Mesendoderm (in vitro differentiated cells): ENCODE data around the gene APOC3.

Experiments
- DNase-seq: peaks from one replicate; pipeline ENCODE4 v3.0.0; 2013
- H2AK5ac ChIP-seq: 2 replicates; pipeline ENCODE4 v1.6.1; 2013; ENCODE audit warnings: low read length, inconsistent platforms
- H2BK120ac ChIP-seq: 2 replicates; pipeline ENCODE4 v1.6.1; 2013; ENCODE audit warnings: low read depth, mild to moderate bottlenecking, low read length, moderate library complexity, mixed read lengths
- H2BK15ac ChIP-seq: replicated peaks from 2 replicates; pipeline ENCODE4 v1.6.1; 2013; ENCODE audit warnings: low read depth, mild to moderate bottlenecking, moderate library complexity
- H2BK5ac ChIP-seq: 2 replicates; pipeline ENCODE4 v1.6.1; 2013; ENCODE audit warnings: low read length, inconsistent platforms
- H3K18ac ChIP-seq: 2 replicates; pipeline ENCODE4 v1.6.1; 2013; ENCODE audit warnings: mild to moderate bottlenecking, low read length, mixed read lengths
- H3K23ac ChIP-seq: one replicate; pipeline ENCODE4 v1.6.1; 2013; ENCODE audit warnings: low read length
- H3K27ac ChIP-seq: 2 replicates; pipeline ENCODE4 v1.5.1; 2013; ENCODE audit warnings: low read depth, mild to moderate bottlenecking, inconsistent platforms, low read length, moderate library complexity
- H3K27me3 ChIP-seq: 2 replicates; pipeline ENCODE4 v1.6.1; 2013; ENCODE audit warnings: low read length, control low read depth, mild to moderate bottlenecking, inconsistent platforms; ENCODE audit not compliant: insufficient read depth, poor library complexity
- H3K36me3 ChIP-seq: 2 replicates; pipeline ENCODE4 v1.6.1; 2013; ENCODE audit warnings: low read length, inconsistent platforms; ENCODE audit not compliant: control insufficient read depth, insufficient read depth
- H3K4ac ChIP-seq: one replicate; pipeline ENCODE4 v1.6.1; 2013; ENCODE audit warnings: low read depth, mild to moderate bottlenecking, low read length, moderate library complexity
- H3K4me1 ChIP-seq: 2 replicates; pipeline ENCODE4 v1.6.1; 2013; ENCODE audit warnings: low read depth, low read length, inconsistent platforms; ENCODE audit not compliant: control insufficient read depth
- H3K4me2 ChIP-seq: 2 replicates; pipeline ENCODE4 v1.6.1; 2013; ENCODE audit warnings: low read length
- H3K4me3 ChIP-seq: 2 replicates; pipeline ENCODE4 v1.5.1; 2013; ENCODE audit warnings: mild to moderate bottlenecking, low read length
- H3K56ac ChIP-seq: one replicate; pipeline ENCODE4 v1.6.1; 2013; ENCODE audit warnings: low read length
- H3K79me1 ChIP-seq: 2 replicates; pipeline ENCODE4 v1.6.1; 2013; ENCODE audit warnings: low read length, inconsistent platforms
- H3K79me2 ChIP-seq: 2 replicates; pipeline ENCODE4 v1.6.1; 2013; ENCODE audit warnings: mild to moderate bottlenecking, low read length; ENCODE audit not compliant: control insufficient read depth, insufficient read depth
- H3K9ac ChIP-seq: 2 replicates; pipeline ENCODE4 v1.6.1; 2013; ENCODE audit warnings: low read length, inconsistent platforms
- H4K5ac ChIP-seq: one replicate; pipeline ENCODE4 v1.6.1; 2013; ENCODE audit warnings: low read length
- H4K8ac ChIP-seq: one replicate; pipeline ENCODE4 v1.6.1; 2013; ENCODE audit warnings: low read depth, mild to moderate bottlenecking, control low read depth, low read length, moderate library complexity
- WGBS: extraction: QIAGEN DNeasy Blood & Tissue Kit; methylation state at CpG from one replicate; pipeline ENCODE4 v1.1.7; 2013; ENCODE audit warnings: low lambda C conversion rate, missing lambda C conversion rate; ENCODE audit not compliant: insufficient coverage; ENCODE audit errors: extremely low coverage; 5-methylcytosine and 5-hydroxymethylcytosine counted together

Gene APOC3

GRCh38 chr11:116807601-116808261, 22.0 kb upstream of the APOC3 start:
- no peak overlapping the region for H3K27ac ChIP-seq
- H3K36me3 ChIP-seq: no peaks in the 10 kb centered on the region
- H4K5ac ChIP-seq: no peak overlapping the region
- H2BK120ac ChIP-seq: no peak overlapping the region
- H3K79me2 ChIP-seq: no peaks in the 10 kb centered on the region
- H3K23ac ChIP-seq: no peak overlapping the region
- no peak overlapping the region for H3K4me3 ChIP-seq
- H3K9ac ChIP-seq: no peak overlapping the region
- H3K27me3 ChIP-seq: no peaks in the 10 kb centered on the region
- no peak overlapping the region for H3K56ac ChIP-seq
- H2BK5ac ChIP-seq: no peak overlapping the region
- no peak overlapping the region for H3K4me2 ChIP-seq
- H4K8ac ChIP-seq: no peak overlapping the region
- H2AK5ac ChIP-seq: no peak overlapping the region
- no peak for DNase-seq
- no peak overlapping the region for H2BK15ac ChIP-seq
- H3K4me1 ChIP-seq: no peaks in the 10 kb centered on the region
- H3K4ac ChIP-seq: no peak overlapping the region
- H3K18ac ChIP-seq: no peak overlapping the region
- WGBS: no CpG with 5 or more reads among the region's 6 CpGs
- no peaks in the 10 kb centered on the region for H3K79me1 ChIP-seq

- H3K18ac ChIP-seq: no peak overlapping the region
- H3K4me3 ChIP-seq: no peak overlapping the region
- H4K8ac ChIP-seq: no peak overlapping the region
- H3K4me2 ChIP-seq: no peak overlapping the region
- H2BK5ac ChIP-seq: no peak overlapping the region
- H3K79me2 ChIP-seq: no peaks in the 10 kb centered on the region
- H3K36me3 ChIP-seq: no peaks in the 10 kb centered on the region
- H3K9ac ChIP-seq: no peak overlapping the region
- no peak overlapping the region for H2BK15ac ChIP-seq
- H3K27me3 ChIP-seq: no peaks in the 10 kb centered on the region
- no peak overlapping the region for H4K5ac ChIP-seq
- no peak overlapping the region for H2BK120ac ChIP-seq
- H3K56ac ChIP-seq: no peak overlapping the region
- H3K27ac ChIP-seq: no peak overlapping the region
- H3K4me1 ChIP-seq: no peaks in the 10 kb centered on the region
- no peaks in the 10 kb centered on the region for H3K79me1 ChIP-seq
- H3K4ac ChIP-seq: no peak overlapping the region
- no CpG with 5 or more reads among the region's 14 CpGs for WGBS
- no peak overlapping the region for H3K23ac ChIP-seq
- DNase-seq: no peak
- no peak overlapping the region for H2AK5ac ChIP-seq
These were observed 21.2 kb upstream of the APOC3 start for GRCh38 chr11:116808262-116809175.

DNA sequence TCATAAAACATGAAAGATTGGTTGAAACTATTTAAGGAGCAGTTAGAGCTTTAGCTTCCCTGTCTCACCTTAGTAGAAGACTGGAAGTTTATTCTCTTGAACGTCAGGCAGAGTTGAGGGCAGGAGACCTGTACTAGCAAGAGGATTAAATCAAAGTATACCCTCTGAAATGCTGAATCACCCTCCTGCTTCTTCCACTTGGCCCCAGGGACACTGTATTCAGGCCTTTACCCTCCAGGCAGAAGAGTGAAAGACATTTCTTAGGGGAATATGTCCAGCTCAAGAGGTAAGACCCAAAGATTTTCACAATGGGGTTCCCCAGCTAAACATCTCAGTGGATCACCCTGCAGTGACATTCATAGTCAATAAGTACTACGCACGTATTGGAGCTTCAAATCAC, 18.5 kb upstream of the APOC3 start:
- H3K4ac ChIP-seq: no peak overlapping the region
- no peak for DNase-seq
- no peaks in the 10 kb centered on the region for H3K27me3 ChIP-seq
- no peak overlapping the region for H3K18ac ChIP-seq
- H3K4me3 ChIP-seq: no peak overlapping the region
- H3K27ac ChIP-seq: no peak overlapping the region
- H2BK120ac ChIP-seq: no peak overlapping the region
- no peak overlapping the region for H3K23ac ChIP-seq
- no peak overlapping the region for H4K8ac ChIP-seq
- WGBS: no CpG with 5 or more reads among the region's 3 CpGs
- H3K79me2 ChIP-seq: no peaks in the 10 kb centered on the region
- H3K4me2 ChIP-seq: no peak overlapping the region
- no peaks in the 10 kb centered on the region for H3K79me1 ChIP-seq
- H4K5ac ChIP-seq: no peak overlapping the region
- H3K36me3 ChIP-seq: no peaks in the 10 kb centered on the region
- no peaks in the 10 kb centered on the region for H3K4me1 ChIP-seq
- H2BK15ac ChIP-seq: no peak overlapping the region
- H2BK5ac ChIP-seq: no peak overlapping the region
- no peak overlapping the region for H3K56ac ChIP-seq
- H3K9ac ChIP-seq: no peak overlapping the region
- no peak overlapping the region for H2AK5ac ChIP-seq

DNA sequence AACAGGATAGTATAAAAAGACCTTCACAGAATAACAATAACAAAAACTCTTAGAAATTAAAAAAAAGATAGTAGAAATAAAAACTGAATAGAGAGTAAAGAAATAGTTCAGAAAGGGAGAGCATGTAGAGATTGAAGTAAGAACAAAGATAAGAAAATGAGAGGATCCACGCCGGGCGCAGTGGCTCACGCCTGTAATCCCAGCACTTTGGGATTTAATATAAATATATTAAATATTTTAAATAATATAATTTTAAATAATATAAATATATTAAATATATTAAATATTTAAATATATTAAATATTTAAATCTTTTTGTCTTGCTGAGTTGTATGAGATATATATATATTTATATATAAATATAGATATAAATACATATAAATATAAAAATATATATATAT, 17.6 kb upstream of the APOC3 start:
- Histone ChIP-seq H2AK5ac (no peak overlapping the region), H3K36me3 (no peaks in the 10 kb centered on the region), H3K23ac (no peak overlapping the region), H2BK120ac (no peak overlapping the region), H3K27me3 (no peaks in the 10 kb centered on the region), H3K27ac (no peak overlapping the region), H3K79me1 (no peaks in the 10 kb centered on the region), H3K56ac (no peak overlapping the region), H4K5ac (no peak overlapping the region), H2BK5ac (no peak overlapping the region), H3K9ac (no peak overlapping the region), H3K4me3 (no peak overlapping the region), H4K8ac (no peak overlapping the region), H2BK15ac (no peak overlapping the region), H3K18ac (no peak overlapping the region), H3K79me2 (no peaks in the 10 kb centered on the region), H3K4me1 (no peaks in the 10 kb centered on the region), H3K4ac (no peak overlapping the region), H3K4me2 (no peak overlapping the region)
- no peak for DNase-seq
- no CpG with 5 or more reads among the region's 4 CpGs for WGBS

- H3K79me1 ChIP-seq: no peaks in the 10 kb centered on the region
- no peak overlapping the region for H2BK120ac ChIP-seq
- no peak overlapping the region for H3K9ac ChIP-seq
- H3K18ac ChIP-seq: no peak overlapping the region
- H3K4me2 ChIP-seq: no peak overlapping the region
- no peak overlapping the region for H3K56ac ChIP-seq
- no peak overlapping the region for H3K4me3 ChIP-seq
- no peak overlapping the region for H3K23ac ChIP-seq
- H2AK5ac ChIP-seq: no peak overlapping the region
- H3K79me2 ChIP-seq: no peaks in the 10 kb centered on the region
- H3K36me3 ChIP-seq: no peaks in the 10 kb centered on the region
- H4K8ac ChIP-seq: no peak overlapping the region
- no peak overlapping the region for H4K5ac ChIP-seq
- no peak overlapping the region for H2BK15ac ChIP-seq
- H3K27me3 ChIP-seq: no peaks in the 10 kb centered on the region
- no peak for DNase-seq
- WGBS: no CpG with 5 or more reads among the region's 1 CpG
- H3K4ac ChIP-seq: no peak overlapping the region
- no peak overlapping the region for H2BK5ac ChIP-seq
- H3K4me1 ChIP-seq: no peaks in the 10 kb centered on the region
- H3K27ac ChIP-seq: peak overlapping the region; percentile 42
These were observed 16.5 kb upstream of the APOC3 start for GRCh38 chr11:116813170-116813569.
